OCI-LY7 (cell line): ENCODE measurements around the gene SLC25A26. TPM values are rescaled to one million over a fixed set of nuclear protein-coding genes. Genes with fewer than 3 reads are reported as not detected.

Source experiments
- BruUV-seq: library from RNA; stranded (reverse); fragments of 400-500 nt; replicated peaks from 2 replicates; lab custom pipeline; 2021; lab: Mats Ljungman, UMichigan
- CTCF ChIA-PET: fragments of 300-600 bp; sonication (Branson Sonifier 250); formaldehyde crosslinking; loops from one replicate; lab custom pipeline; 2022; ENCODE audit warnings: antibody characterized with exemption; ENCODE audit not compliant: unreplicated experiment; lab: Charles Lee
- POLR2A ChIA-PET: fragments of 300-600 bp; sonication (Branson Sonifier 250); formaldehyde crosslinking; loops from one replicate; lab custom pipeline; 2022; ENCODE audit warnings: antibody characterized with exemption; lab: Charles Lee
- DNase-seq: peaks from one replicate; pipeline ENCODE4 v3.0.0-alpha.2; 2015; ENCODE audit warnings: low spot score
- H2AFZ ChIP-seq: fragments of 200-600 bp; sonication (generic), shearing (Covaris generic); 2 replicates; pipeline ENCODE4 v1.6.1; 2014; ENCODE audit warnings: mild to moderate bottlenecking, antibody characterized with exemption, low read length, moderate library complexity
- H3K27ac ChIP-seq: fragments of 200-600 bp; sonication (generic); 2 replicates; pipeline ENCODE4 v1.5.1; 2014; ENCODE audit warnings: mixed run types, low read depth, mild to moderate bottlenecking, moderate library complexity, low read length, inconsistent platforms; ENCODE audit not compliant: poor library complexity, severe bottlenecking
- H3K36me3 ChIP-seq: fragments of 200-600 bp; sonication (generic); 2 replicates; pipeline ENCODE4 v1.6.1; 2014; ENCODE audit warnings: mild to moderate bottlenecking, antibody characterized with exemption, low read length, moderate library complexity, mixed read lengths; ENCODE audit not compliant: insufficient read depth
- H3K4me1 ChIP-seq: fragments of 200-600 bp; sonication (generic); 2 replicates; pipeline ENCODE4 v1.5.1; 2014; ENCODE audit warnings: mild to moderate bottlenecking, low read length; ENCODE audit not compliant: insufficient read depth, poor library complexity, severe bottlenecking
- H3K4me2 ChIP-seq: fragments of 200-600 bp; sonication (generic); 2 replicates; pipeline ENCODE4 v1.6.1; 2014; ENCODE audit warnings: mild to moderate bottlenecking, low read length
- H3K4me3 ChIP-seq: fragments of 200-600 bp; sonication (generic); 2 replicates; pipeline ENCODE4 v1.5.1; 2014; ENCODE audit warnings: mild to moderate bottlenecking, low read depth, low read length; ENCODE audit not compliant: poor library complexity, severe bottlenecking
- H3K79me2 ChIP-seq: fragments of 200-600 bp; sonication (generic); 2 replicates; pipeline ENCODE4 v1.6.1; 2016; ENCODE audit warnings: low read depth, mild to moderate bottlenecking, low read length, moderate library complexity, mixed read lengths; ENCODE audit not compliant: insufficient read depth
- H3K9me2 ChIP-seq: fragments of 200-600 bp; sonication (generic); 2 replicates; pipeline ENCODE4 v1.6.1; 2016; ENCODE audit warnings: mild to moderate bottlenecking, low read length, mixed read lengths; ENCODE audit not compliant: insufficient read depth
- H3K9me3 ChIP-seq: fragments of 200-600 bp; sonication (generic); 2 replicates; pipeline ENCODE4 v1.6.1; 2014; ENCODE audit warnings: mild to moderate bottlenecking, mixed run types, low read length, mixed read lengths
- H4K20me1 ChIP-seq: fragments of 200-600 bp; sonication (generic); 2 replicates; pipeline ENCODE4 v1.6.1; 2014; ENCODE audit warnings: mild to moderate bottlenecking, antibody characterized with exemption, low read length, moderate library complexity, mixed read lengths; ENCODE audit not compliant: insufficient read depth
- CTCF ChIP-seq: fragments of 200-600 bp; sonication (generic); conservative IDR thresholded peaks from 2 replicates; pipeline ENCODE4 v1.5.1; 2014; ENCODE audit warnings: mild to moderate bottlenecking, antibody characterized with exemption, low read length, moderate library complexity, mixed read lengths
- EZH2phosphoT487 ChIP-seq: fragments of 200-600 bp; sonication (generic); IDR thresholded peaks from 2 replicates; pipeline ENCODE4 v1.6.1; 2018; ENCODE audit warnings: low read depth, borderline replicate concordance, mild to moderate bottlenecking, mixed run types, antibody characterized with exemption, low read length, moderate library complexity, mixed read lengths
- intact Hi-C: fragments of 100-400 bp; cut with micrococcal nuclease; formaldehyde crosslinking; loops from one replicate; pipeline ENCODE4 v1.10.0; 2022; ENCODE audit not compliant: unreplicated experiment
- total RNA-seq, 2 experiments: library from RNA; depleted of rRNA in 1 of 2; stranded (reverse); fragments of >200 nt in 1 of 2; shearing (Covaris generic) in 1 of 2; gene quantifications; 2 replicates each; pipeline ENCODE4 v1.2.3, GENCODE V29; 2014 to 2022

Gene SLC25A26
- total RNA-seq, 2 experiments from 2014 or later: 9.8 to 14.2 TPM

- CTCF ChIA-PET: no interaction called here
These were observed 43.8 kb upstream of the SLC25A26 start for GRCh38 chr3:66177026-66177425.

GRCh38 chr3:66178206-66178605 is 42.6 kb upstream of the SLC25A26 start:
- POLR2A ChIA-PET: no interaction called here
- no peak for DNase-seq
- Histone ChIP-seq H3K36me3 (no peaks in the 10 kb centered on the region), H3K79me2 (no peaks in the 10 kb centered on the region), H3K4me1 (no peaks in the 10 kb centered on the region), H3K4me2 (no peak overlapping the region), H4K20me1 (no peaks in the 10 kb centered on the region), H3K9me2 (no peaks in the 10 kb centered on the region), H3K27ac (no peak overlapping the region), H2AFZ (no peak overlapping the region), H3K4me3 (no peak overlapping the region), H3K9me3 (no peaks in the 10 kb centered on the region)
- no TSS peak for BruUV-seq
- CTCF ChIA-PET: no interaction called here
- no peak for TF ChIP-seq CTCF
- TF ChIP-seq EZH2phosphoT487: no peak
- intact Hi-C loops: no loop called here

More at GRCh38 chr3:66177026-66177425, 43.8 kb upstream of the SLC25A26 start:
- H3K9me2 ChIP-seq: no peaks in the 10 kb centered on the region
- no peak overlapping the region for H2AFZ ChIP-seq
- BruUV-seq: no TSS peak
- H3K36me3 ChIP-seq: no peaks in the 10 kb centered on the region
- POLR2A ChIA-PET: no interaction called here
- no peaks in the 10 kb centered on the region for H3K4me1 ChIP-seq
- intact Hi-C loops: no loop called here
- no peaks in the 10 kb centered on the region for H4K20me1 ChIP-seq
- no peak for DNase-seq
- H3K4me3 ChIP-seq: no peak overlapping the region
- no peaks in the 10 kb centered on the region for H3K79me2 ChIP-seq
- H3K27ac ChIP-seq: no peak overlapping the region
- H3K4me2 ChIP-seq: no peak overlapping the region
- H3K9me3 ChIP-seq: no peaks in the 10 kb centered on the region
- TF ChIP-seq EZH2phosphoT487 (no peak), CTCF (no peak)

- H3K79me2 ChIP-seq: no peaks in the 10 kb centered on the region
- intact Hi-C loops: no loop called here
- H2AFZ ChIP-seq: no peak overlapping the region
- CTCF ChIA-PET: no interaction called here
- no peak overlapping the region for H3K27ac ChIP-seq
- H3K4me3 ChIP-seq: no peak overlapping the region
- H3K4me1 ChIP-seq: no peaks in the 10 kb centered on the region
- no peaks in the 10 kb centered on the region for H3K36me3 ChIP-seq
- no peaks in the 10 kb centered on the region for H3K9me3 ChIP-seq
- BruUV-seq: no TSS peak
- no peaks in the 10 kb centered on the region for H3K9me2 ChIP-seq
- TF ChIP-seq EZH2phosphoT487 (no peak), CTCF (no peak)
- H3K4me2 ChIP-seq: no peak overlapping the region
- DNase-seq: no peak
- no peaks in the 10 kb centered on the region for H4K20me1 ChIP-seq
- POLR2A ChIA-PET: no interaction called here
These were observed 41.0 kb upstream of the SLC25A26 start for GRCh38 chr3:66179793-66180192.
